Nucleus accumbens (tissue), 56 donors: Measurements from ENCODE around the gene NOTCH4.
"Not testable (repeated sequence)": the region's sequence is repeated elsewhere in the genome, so short reads cannot be mapped to it uniquely, and the experiment has no call there.

Experiments used
- DNase-seq, 56 donors: peaks; one replicate each; lab custom pipeline; 2025; lab: John Stamatoyannopoulos, UW

NOTCH4 gene

DNA sequence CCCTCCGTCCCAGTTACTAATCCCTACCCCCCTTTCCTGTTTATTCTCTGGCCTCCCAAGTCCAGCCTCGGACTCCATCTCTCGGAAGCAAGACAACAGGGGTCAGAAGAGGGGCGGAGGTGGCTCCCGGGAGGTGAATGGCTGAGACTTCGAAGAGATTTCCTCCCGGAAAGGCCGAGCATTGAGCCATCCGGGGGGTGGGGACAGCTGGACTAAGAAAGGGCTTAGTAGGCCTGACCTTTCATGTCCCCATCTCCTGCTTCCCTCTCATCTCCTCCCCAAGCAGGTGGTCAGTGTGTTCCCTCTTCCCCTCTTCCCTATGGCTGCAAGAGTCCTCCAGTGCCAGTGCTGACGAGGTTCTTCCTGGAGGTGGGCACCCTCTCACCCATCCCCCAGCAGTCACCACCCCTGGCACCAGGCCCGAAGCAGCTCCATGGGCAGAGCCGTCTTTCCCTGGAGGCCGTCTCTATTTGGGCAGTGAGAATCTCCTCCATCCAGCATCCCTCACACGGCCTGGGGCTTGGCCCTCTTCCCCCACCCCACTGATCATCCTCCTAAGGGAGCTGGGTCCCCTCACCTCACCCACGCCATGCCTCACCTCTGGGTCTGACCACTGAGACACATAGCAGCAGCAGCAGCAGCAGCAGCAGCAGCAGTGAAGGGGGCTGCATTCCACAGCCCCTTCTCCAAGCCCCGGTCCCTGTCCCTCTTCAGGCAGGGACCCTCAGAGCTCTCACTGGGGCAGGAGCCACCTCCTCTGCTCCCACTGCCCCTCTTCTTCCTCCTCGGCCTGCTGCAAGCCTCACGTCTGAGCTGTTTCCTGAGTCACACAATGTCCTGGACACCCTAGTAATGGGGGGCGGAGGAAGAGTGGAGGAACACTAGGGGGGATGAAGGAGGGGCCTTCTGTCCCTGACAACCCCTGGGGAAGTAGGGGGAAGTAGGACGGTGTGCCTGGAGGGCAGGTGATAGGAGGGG lies at the start of gene NOTCH4:
Gene NOTCH4, minus strand, starts transcription at position 810 of the 978 bp plus-strand sequence. Its CDS starts 139 bp downstream, at position 671.
- no peak for DNase-seq

DNA sequence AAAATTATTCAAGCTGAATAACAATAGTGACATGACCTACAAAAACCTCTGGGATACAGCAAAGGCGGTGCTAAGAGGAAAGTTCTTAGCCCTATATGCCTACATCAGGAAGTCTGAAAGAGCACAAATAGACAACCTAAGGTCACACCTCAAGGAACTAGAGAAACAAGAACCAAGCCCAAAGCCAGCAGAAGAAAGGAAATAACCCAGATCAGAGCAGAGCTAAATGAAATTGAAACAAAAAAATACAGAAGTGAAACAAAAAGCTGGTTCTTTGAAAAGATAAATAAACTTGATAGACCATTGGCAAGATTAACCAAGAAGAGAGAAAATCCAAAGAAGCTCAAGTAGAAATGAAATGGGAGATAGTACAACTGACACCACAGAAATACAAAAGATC lies 47.6 kb upstream of the NOTCH4 start:
- no peak for DNase-seq

DNA sequence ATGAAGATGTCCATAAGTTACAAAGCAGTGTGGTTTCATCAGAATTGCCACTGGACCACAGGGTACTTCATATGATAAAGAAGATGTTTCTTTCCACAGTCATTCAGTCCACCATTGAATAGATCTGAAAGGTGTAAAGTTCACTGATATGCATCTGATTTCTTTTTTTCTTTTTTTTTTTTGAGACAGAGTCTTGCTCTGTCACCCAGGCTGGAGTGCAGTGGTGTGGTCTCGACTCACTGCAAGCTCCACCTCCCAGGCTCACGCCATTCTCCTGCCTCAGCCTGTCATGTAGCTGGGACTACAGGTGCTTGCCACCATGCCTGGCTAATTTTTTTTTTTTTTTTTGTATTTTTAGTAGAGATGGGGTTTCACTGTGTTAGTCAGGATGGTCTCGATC lies 44.6 kb upstream of the NOTCH4 start:
- not testable (repeated sequence) for DNase-seq

DNA sequence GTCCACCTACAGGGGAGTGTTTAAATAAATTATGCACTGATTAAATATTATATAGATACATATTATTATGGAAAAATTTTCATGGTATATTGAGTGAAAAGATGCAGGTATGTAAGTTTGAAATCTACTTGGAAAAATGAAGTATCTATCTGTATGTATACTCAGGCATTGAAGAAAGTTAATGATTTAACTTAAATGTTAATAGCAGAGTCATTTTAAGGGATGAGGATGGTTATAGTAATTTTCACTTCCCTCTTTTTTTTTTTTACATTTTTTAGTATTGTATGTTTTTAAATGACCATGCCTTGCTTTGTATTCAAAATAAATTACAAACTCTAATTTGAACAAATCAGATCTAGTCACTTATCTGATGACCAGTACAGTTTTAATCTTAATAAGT lies 43.2 kb upstream of the NOTCH4 start:
- no peak for DNase-seq

- not testable (repeated sequence) for DNase-seq
Measured at GRCh38 chr6:32257262-32257661, 33.4 kb upstream of the NOTCH4 start.

GRCh38 chr6:32255199-32256153 lies 31.6 kb upstream of the NOTCH4 start:
- peak in 49 of 56 donors; percentile 6 to 79 (median 44) for DNase-seq

GRCh38 chr6:32254761-32255198 lies 30.9 kb upstream of the NOTCH4 start:
- DNase-seq = peak in 16 of 56 donors; percentile 2 to 59 (median 30)

DNA sequence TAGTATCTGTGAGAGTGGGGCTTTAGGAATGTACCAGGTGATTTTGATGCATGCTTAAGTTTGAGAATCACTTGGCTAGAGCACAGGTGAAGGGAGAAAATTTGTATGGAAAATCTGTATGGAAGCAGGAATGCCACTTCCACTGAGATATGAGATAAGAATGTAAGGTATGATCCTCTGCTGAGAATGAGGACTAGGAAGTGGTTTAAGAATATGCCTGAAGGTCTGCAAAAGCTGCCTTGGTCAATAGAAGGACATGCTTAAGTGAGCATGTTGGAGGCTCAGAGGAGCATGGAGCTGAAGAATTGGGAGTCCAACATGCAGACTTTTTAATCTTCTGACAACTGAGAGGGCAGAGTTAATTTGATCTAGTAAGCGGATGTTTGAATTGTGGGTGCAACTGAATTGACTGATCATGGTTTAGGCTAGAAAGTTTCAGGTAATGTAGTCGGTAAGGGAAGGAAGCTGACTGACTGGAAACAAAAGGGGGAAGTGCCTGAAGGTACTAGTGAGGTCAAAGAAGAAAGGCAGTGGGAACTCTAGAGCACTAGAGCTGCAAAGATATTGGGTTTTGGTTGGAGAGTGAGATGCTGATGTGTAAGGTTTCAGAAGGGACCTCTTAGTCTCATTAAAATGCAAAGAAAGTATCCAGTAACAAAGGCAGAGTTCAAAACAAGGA lies 28.6 kb upstream of the NOTCH4 start:
- no peak for DNase-seq

- no peak for DNase-seq
Measured at GRCh38 chr6:32249262-32249661, 25.4 kb upstream of the NOTCH4 start.

DNA sequence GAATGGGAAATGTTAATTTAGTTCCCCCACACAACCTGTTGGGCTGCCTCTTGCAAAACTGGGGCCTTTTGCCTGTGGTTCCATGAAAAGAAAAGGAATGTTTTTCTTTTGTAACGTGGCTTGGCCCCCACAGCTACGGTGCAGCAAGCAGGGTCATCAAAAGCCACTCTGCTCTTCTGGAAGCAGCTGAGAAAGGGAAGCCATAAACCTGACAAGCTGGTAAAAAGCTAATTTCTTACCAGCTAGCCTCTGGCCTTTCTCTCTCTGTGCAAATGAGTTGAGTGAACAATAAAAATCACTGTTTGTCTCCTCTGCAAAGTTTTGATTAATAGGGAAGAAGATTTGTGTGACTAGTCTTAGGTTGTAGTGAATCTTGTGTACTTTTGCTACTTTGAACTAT lies 23.5 kb upstream of the NOTCH4 start:
- no peak for DNase-seq

DNA sequence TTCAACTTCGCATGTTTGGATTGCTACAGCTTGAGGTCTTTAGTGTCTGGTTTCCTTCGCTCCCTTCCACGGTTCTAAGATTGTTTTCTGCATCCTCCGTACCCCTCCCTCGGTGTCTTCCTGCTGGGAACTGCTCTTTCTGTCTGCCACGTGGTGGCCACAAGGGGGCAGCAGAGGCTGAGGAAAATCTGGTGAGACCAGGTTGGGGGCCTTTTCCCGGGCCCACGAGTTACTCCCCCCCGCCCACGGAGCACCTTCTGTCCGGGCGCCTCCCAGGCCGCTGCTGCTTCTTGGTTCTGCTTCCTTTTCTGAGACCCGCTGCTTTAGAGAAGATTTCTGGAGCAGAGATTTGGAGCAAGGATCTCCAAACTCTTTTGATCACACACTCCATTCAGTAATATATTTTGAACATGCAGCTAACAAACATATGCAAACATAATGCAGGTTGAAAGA lies 21.1 kb upstream of the NOTCH4 start:
- DNase-seq = peak in 52 of 56 donors; percentile 16 to 89 (median 60)

DNA sequence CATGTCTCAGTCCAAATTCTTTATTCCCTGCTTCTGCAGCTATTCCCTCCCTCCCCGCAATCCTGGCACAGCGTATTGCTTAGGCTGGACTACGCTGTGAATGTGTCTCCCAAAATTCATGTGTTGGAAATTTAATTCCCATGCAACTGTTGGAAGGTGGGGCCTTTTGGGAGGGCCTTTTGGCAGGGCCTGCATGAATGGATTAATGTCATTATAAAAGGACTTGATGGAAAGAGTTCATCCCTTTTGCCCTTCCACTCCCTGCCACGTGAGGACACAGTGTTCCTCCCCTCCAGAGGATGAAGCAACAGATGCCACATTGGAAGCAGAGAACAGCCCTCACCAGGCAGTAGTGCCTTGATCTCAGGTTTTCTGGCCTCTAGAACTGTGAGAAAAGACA lies 20.4 kb upstream of the NOTCH4 start:
- DNase-seq = no peak

GRCh38 chr6:32242318-32242813 lies 18.5 kb upstream of the NOTCH4 start:
- not testable (repeated sequence) for DNase-seq

GRCh38 chr6:32240686-32241085 lies 16.8 kb upstream of the NOTCH4 start:
- DNase-seq = no peak

DNA sequence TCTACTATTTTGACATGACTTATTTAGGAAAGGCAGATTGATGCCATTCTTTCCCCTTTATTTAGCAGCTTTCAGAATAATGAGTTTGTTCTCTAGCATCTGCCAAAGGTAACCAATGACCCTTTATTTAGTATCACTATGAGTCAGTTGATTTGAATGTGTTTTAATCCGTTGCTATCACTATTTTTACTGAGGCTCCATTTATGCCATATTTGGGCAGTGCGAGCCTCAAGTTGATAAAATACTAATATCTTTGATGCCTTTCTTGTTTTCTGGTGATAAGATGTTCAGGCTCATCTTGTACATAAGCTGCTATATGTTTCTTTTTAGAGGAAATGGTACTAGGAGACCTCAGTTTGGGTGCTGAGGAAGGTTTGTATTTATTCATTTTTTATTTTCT lies 15.6 kb upstream of the NOTCH4 start:
- no peak for DNase-seq

GRCh38 chr6:32234934-32235333 lies 11.1 kb upstream of the NOTCH4 start:
- no peak for DNase-seq

DNA sequence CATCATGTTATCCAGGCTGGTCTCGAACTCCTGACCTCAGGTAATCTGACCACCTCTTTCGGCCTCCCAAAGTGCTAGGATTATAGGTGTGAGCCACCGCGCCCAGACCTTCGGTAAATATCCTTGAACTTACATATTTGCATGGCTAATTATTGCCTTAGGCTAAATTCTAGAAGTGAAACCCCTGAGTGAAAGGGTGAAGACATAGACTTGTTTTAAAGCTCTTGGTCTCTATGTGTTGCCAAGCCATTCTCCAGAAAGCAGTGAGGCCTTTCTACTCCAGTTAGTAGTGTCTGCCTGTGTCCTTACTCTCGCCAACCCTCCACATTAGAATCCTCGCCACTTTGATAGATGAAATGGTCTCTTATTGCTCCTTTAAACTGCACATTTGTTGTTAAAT lies 2.6 kb upstream of the NOTCH4 start:
- no peak for DNase-seq

DNA sequence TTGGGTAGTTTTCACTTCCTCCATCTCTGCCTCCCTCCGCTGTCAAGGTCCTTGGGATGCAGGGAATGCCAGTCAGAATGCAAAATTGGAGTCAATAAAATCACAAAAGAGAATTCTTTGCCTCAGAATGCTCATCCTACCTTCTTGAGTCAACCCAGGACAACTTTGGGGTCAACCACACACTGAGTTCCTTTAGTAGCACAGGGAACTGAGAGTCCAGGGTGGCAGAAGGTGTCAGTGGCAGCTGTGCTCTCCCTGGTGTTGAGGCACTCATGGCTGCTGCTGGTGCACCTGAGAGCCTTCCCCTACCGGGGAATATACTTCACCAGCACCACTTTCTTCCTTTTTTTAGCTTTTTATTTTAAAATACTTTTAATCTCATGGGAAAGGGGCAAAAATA lies 829 bp upstream of the NOTCH4 start:
- no peak for DNase-seq

- no peak for DNase-seq
Measured at GRCh38 chr6:32222333-32223230, 1.3 kb downstream of the NOTCH4 start.
